ENCODE data around the gene ALK.

DNA sequence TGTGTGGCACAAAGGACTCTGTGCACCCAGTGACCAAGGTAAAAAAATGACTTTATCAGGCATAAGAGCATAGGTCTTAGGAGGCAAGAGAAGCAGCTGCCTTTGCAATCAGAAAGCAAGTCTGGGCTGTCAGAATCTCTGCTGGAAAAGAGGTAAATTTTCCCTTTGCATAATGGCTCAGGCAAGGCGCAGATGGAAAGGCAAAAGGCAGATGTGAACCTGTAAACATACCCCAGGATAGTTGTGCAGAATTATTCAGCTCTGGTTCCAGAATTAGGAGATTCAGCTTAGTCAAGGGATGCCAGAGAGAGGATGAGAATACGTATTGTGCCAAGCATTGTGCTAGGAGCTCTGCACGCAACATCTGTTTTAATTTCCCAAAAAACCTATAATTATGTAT is 547.5 kb downstream of the ALK start:
- TF ChIP-seq EGR1 (IDR thresholded peaks at IDR 0.05) (no peak), CEBPB (IDR thresholded peaks at IDR 0.05) (no peak), FOXM1 (IDR thresholded peaks at IDR 0.05; ENCODE audit: borderline replicate concordance, low read depth) (no peak), RAD21 (IDR thresholded peaks at IDR 0.05; ENCODE audit: low read depth) (no peak), NFIC (IDR thresholded peaks at IDR 0.05) (no peak)

All from Ishikawa (cell line).